LNCAP (cell line): ENCODE results near the gene PCARE.

Source experiments
- TF ChIP-seq, protein P1 (sequence below): fragments of 450-650 bp; IDR thresholded peaks from 2 replicates; pipeline ENCODE4 v1.5.1; 2017; ENCODE audit warnings: mild to moderate bottlenecking

PCARE gene

DNA sequence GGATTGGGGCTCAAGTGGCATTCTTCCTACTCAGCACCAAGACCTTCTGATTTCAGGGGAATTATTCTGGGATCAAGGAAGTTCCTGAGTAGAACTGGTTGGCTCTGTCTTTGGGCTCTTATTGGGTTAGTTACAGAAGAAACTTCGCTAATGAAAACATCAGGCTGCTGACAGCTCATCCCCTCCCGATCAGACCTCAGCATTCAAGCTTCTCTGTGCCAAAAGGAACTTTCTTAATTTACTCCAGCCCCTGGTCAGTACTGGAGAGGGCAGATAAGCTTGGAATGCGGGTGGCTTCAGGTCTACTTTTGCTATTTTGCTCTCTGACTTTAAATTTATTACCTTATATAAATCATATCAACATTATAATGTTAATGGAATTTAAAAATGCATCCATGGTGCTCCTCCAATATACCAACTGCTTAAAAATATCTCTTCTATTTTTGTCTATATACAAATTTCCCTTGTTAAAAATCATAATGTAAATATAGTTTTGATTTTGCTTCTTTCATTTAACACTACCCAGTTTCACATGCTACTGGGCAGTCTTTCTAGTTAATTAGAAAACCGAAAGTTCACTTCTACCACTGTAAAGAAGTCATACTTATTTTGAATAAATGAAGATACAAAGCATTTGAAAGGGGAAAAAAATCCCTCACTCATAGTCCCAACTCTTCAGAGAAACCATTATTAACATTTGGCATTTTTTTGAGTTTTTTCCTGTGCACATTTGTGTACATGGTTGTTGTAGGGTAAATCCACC is 34.4 kb downstream of the PCARE start:
- TF ChIP-seq, protein P1, sequence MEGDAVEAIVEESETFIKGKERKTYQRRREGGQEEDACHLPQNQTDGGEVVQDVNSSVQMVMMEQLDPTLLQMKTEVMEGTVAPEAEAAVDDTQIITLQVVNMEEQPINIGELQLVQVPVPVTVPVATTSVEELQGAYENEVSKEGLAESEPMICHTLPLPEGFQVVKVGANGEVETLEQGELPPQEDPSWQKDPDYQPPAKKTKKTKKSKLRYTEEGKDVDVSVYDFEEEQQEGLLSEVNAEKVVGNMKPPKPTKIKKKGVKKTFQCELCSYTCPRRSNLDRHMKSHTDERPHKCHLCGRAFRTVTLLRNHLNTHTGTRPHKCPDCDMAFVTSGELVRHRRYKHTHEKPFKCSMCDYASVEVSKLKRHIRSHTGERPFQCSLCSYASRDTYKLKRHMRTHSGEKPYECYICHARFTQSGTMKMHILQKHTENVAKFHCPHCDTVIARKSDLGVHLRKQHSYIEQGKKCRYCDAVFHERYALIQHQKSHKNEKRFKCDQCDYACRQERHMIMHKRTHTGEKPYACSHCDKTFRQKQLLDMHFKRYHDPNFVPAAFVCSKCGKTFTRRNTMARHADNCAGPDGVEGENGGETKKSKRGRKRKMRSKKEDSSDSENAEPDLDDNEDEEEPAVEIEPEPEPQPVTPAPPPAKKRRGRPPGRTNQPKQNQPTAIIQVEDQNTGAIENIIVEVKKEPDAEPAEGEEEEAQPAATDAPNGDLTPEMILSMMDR: no peak

DNA sequence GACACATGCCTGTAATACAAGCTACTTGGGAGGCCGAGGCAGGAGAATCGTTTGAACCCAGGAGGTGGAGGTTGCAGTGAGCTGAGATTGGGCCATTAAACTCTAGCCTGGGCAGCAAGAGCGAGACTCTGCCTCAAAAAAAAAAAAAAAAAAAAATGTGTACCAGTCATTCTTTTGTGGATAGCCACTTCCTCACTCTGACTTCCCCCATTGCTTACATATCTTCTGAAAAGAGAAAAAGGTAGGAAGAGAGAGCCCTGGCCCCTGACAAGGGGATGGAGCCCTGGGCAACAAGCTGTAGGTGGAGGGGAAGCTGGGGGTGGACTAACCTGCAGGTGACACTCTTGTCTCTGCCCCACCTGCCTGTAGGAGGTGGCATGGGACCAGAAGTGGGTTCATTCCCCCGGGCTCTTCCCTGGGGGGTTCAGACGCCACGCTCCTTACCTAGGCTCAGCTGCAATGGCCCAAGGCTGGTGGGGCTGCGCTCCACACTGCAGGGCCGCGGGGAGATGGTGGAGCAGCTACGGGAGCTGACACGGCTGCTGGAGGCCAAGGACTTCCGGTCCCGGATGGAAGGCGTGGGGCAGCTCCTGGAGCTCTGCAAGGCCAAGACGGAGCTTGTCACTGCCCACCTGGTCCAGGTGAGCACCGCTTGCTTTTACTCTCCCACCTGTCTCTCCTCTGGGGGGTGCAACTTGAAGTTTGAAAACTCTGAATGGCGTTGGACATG is 39.1 kb downstream of the PCARE start:
- TF ChIP-seq, protein P1: no peak

DNA sequence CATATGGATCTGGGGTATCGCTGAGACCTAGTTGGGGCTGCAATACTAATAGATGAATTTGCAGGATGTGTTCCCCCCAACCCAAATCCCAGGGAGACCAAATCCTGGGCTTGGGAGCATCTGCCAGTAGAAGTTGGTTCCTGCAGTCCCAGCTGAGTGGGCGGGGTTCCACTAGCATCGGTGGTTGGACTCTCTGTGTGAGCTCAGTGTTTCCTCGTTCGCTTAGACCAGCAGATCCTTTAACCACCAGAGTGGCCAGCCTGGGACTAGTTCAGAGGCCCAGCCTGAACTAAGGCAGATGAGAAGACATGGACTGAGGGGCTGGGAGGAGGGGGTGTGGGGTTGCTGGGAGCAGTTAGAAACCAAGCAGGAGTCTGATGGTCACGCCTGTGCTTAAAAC is 40.7 kb downstream of the PCARE start:
- TF ChIP-seq, protein P1: no peak

DNA sequence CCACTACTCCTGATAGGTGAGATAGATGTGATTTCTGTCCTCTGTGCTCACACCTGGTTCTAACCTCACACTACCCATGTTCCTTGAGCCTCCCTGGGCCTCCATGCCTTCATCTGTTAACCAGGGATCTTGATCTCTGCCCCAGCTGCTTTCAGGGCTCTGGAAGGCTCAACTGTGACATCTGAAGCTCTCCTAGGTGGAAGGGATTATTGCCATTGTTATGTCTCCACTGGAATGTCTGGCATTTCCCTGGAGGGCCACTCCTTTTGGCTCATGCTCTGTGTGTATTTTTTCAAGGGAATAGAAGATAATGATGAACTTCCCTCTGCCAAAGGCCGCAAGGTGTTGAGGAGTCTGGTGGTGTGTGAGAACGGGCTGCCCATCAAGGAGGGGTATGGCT is 41.2 kb downstream of the PCARE start:
- TF ChIP-seq, protein P1: no peak

DNA sequence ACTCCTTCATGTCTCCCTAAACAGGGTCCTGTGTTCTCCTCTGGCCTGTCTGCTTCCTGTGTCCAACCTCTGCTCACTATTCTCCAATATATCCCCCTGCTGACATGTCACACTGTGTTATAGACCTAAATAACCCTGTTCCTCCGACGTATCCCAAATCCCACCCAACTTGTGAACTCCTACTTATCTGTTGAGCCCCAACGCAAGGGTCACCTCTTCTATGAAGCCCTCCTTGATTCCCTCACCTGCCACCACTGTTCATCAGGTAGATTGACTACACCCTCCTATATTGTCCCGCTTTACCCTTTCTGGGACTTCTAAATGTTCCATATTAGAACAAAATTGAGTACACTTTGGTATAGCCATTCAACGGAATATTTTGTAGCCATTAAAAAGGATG is 42.1 kb downstream of the PCARE start:
- TF ChIP-seq, protein P1: no peak

DNA sequence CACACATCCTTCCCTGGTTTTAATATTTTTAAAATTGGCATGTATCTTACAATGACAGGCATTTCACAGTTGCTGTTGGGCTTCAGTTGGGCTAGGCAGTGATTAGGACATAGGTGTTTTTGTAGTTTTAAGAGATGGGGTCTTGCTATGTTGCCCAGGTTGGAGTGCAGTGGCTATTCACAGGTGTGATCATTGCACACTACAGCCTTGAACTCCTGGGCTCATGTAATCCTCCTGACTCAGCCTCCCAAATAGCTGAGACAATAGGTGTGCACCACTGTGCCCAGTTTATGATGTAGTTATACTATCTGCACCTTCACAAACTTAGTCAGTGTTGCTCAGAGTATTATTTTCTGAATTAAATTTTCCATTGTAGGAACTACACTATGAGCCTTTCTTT is 43.3 kb downstream of the PCARE start:
- TF ChIP-seq, protein P1: no peak

DNA sequence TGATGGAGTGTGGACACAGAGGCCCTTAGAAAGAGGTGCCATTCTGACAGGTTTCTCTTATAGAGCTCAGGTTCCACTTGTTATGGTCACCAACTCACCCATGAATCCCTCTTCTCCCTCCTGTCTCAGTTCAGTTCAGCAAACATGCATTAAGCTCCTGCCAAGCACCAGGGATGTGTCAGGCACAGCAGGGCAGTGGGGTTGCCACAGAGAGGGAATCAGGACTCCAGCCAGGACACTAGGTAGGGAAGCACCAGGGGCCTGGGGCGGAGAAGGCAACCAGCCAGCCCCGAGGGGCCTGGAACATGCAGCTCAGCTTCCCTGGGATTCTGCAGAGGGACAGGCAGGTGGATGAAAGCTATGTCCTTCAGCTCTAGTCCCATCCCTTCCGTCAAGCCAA is 48.6 kb downstream of the PCARE start:
- TF ChIP-seq, protein P1: no peak
